ENCODE data around the gene RBFOX1.

RBFOX1 gene

GRCh38 chr16:7612671-7613070, 280.0 kb downstream of the RBFOX1 start:
- TF ChIP-seq CTCF (IDR thresholded peaks at IDR 0.05; ENCODE audit: extremely low read depth, insufficient read depth, missing control alignments): no peak
- in situ Hi-C loops (cut with MboI; ENCODE audit: low pct_unique_long_range_greater_than_20kb, low sequenced_read_pairs, unreplicated experiment): no loop called here
- DNase-seq (ENCODE audit: low spot score): no peak

- DNase-seq (ENCODE audit: low spot score): no peak
Observed at GRCh38 chr16:7613518-7613917, 280.9 kb downstream of the RBFOX1 start.

DNA sequence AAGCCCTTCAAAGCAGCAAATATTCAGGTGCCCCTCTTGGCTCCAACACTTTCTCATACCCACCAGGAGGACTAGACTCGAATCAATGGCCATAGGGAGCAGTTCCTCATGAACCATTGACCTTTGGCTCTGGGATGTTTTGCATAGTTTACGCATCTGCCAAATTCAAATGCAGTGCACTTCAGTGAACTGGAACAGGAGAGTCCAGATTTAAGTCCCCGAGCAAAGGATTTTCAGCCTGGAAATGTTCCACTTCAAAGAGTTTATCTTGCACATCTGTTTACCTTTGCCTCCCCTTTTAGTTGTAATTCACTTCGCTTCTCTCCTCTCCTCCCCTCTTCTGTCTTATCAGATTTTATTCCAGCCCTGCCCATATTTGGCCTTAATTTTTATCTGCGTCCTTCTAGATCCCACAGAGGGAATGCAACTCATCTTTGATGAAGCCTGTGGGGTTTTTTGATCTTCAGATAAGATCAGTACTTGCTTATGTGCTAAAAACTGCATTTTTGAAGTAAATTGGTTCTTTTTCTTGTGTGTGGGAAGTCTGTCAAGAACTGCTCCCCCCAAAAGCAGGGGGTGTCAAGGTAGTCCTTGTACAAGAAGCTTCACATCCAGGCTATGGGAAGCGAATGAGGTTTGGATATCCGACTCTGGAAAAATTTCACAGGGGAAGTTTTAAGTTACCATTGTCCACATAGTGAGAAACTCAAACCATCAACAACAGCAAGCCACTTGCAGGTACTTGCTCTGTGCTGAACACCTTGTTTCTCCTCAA, 281.6 kb downstream of the RBFOX1 start:
- in situ Hi-C loops (cut with MboI; ENCODE audit: low pct_unique_long_range_greater_than_20kb, low sequenced_read_pairs, unreplicated experiment): no loop called here
- no peak for TF ChIP-seq CTCF (IDR thresholded peaks at IDR 0.05; ENCODE audit: extremely low read depth, insufficient read depth, missing control alignments)
- no peak for DNase-seq (ENCODE audit: low spot score)

More at GRCh38 chr16:7613518-7613917, 280.9 kb downstream of the RBFOX1 start:
- no peak for TF ChIP-seq CTCF (IDR thresholded peaks at IDR 0.05; ENCODE audit: extremely low read depth, insufficient read depth, missing control alignments)
- in situ Hi-C loops (cut with MboI; ENCODE audit: low pct_unique_long_range_greater_than_20kb, low sequenced_read_pairs, unreplicated experiment): no loop called here

DNA sequence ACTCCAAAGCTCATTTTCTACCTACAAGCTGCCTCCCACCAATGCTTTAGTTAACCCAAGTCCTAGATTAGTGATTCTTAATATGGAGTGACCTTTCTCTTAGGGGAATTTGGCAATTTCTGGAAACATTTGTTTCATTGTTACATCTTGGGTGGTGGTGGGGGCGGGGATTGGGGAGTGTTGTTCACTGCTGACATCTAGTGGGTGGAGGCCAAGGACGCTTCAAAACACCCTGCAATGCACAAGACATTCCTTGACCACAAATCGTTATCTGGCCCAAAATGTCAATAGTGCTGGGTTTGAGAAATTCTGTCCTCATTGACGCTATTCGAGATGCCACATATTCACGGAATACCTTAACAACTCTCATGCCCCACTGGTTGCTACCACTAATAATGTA, 282.9 kb downstream of the RBFOX1 start:
- no peak for DNase-seq (ENCODE audit: low spot score)
- in situ Hi-C loops (cut with MboI; ENCODE audit: low pct_unique_long_range_greater_than_20kb, low sequenced_read_pairs, unreplicated experiment): no loop called here
- TF ChIP-seq CTCF (IDR thresholded peaks at IDR 0.05; ENCODE audit: extremely low read depth, insufficient read depth, missing control alignments): no peak

- no peak for TF ChIP-seq CTCF (IDR thresholded peaks at IDR 0.05; ENCODE audit: extremely low read depth, insufficient read depth, missing control alignments)
- in situ Hi-C loops (cut with MboI; ENCODE audit: low pct_unique_long_range_greater_than_20kb, low sequenced_read_pairs, unreplicated experiment): no loop called here
- DNase-seq (ENCODE audit: low spot score): no peak
Observed at GRCh38 chr16:7624871-7625766, 292.5 kb downstream of the RBFOX1 start.

GRCh38 chr16:7628981-7629380, 296.3 kb downstream of the RBFOX1 start:
- in situ Hi-C loops (cut with MboI; ENCODE audit: low pct_unique_long_range_greater_than_20kb, low sequenced_read_pairs, unreplicated experiment): no loop called here
- DNase-seq (ENCODE audit: low spot score): no peak
- TF ChIP-seq CTCF (IDR thresholded peaks at IDR 0.05; ENCODE audit: extremely low read depth, insufficient read depth, missing control alignments): no peak
